ENCODE results near the gene PNO1. TPM values are rescaled to one million over a fixed set of nuclear protein-coding genes. Genes with fewer than 3 reads are reported as not detected.

The PNO1 gene
- total and polyA plus RNA-seq, 10 of the 15 experiments (the other 5 are each of a cell fraction or from before 2014, with no cell fraction given), result 9.7 to 60.2 (median 30.3) TPM

- FAIRE-seq, result no peak
- no peaks in the 10 kb centered on the region for H3K27me3 ChIP-seq (replicated peaks in 1 of 2; ENCODE audit: control insufficient read depth in 2 of 2, insufficient read depth in 2 of 2, low read length in 1 of 2)
- H3K9me3 ChIP-seq (replicated peaks; ENCODE audit: control insufficient read depth, insufficient read depth, low read length), result no peaks in the 10 kb centered on the region
- peaks cover 58% of the 10 kb centered on the region for H3K79me2 ChIP-seq (ENCODE audit: control insufficient read depth, insufficient read depth, low read length)
- peak; percentile 40; the same call in 2 of the 3 replicates for ATAC-seq
- H4K20me1 ChIP-seq (ENCODE audit: control insufficient read depth, insufficient read depth), result no peaks in the 10 kb centered on the region; the same call in 1 of the 2 replicates
- H3K36me3 ChIP-seq (ENCODE audit: control insufficient read depth in 2 of 2, insufficient read depth in 2 of 2, low read length in 1 of 2), result peaks cover 0 to 4% of the 10 kb centered on the region in 2 experiments; a peak in 1 of 4 replicates
- CTCF ChIA-PET, result interaction anchor here (0.7 to 9.9 kb wide), 37 partner anchors 8 to 570 kb away, joined by 3 to 103 read pairs (median 6); partner anchors contain the start of genes PNO1 and PPP3R1
- 61% methylated on average over 4 of the region's 4 CpGs for WGBS (ENCODE audit: insufficient coverage, insufficient replicate concordance, low lambda C conversion rate, missing lambda C conversion rate)
- no peak for DNase-seq (ENCODE audit: low read depth, low spot score)
- SMC1A ChIA-PET (ENCODE audit: uncharacterized antibody, unreplicated experiment), result interaction anchor here (0.7 to 4.8 kb wide), 29 partner anchors 10 to 246 kb away, joined by 3 to 42 read pairs (median 5); partner anchors contain the start of genes C1D and PNO1
- H3K27ac ChIP-seq (ENCODE audit: control insufficient read depth, insufficient read depth), result no peak overlapping the region
- no TSS peak for BruUV-seq (replicated peaks)
- RAD21 ChIA-PET (ENCODE audit: unreplicated experiment), result interaction anchor here (0.7 to 2.4 kb wide), 20 partner anchors 8 to 272 kb away, joined by 3 to 13 read pairs (median 4); no protein-coding TSS in a partner anchor
- no peak overlapping the region for H3K4me3 ChIP-seq
- H2AFZ ChIP-seq (ENCODE audit: control insufficient read depth, low read depth, low read length), result no peak overlapping the region
- no peak for TF ChIP-seq TCF7 (IDR thresholded peaks at IDR 0.05; ENCODE audit: borderline replicate concordance)
- TF ChIP-seq BRCA1 (IDR thresholded peaks at IDR 0.05; ENCODE audit: low read depth, low read length), result no peak
- peak; percentile 64; the same call in 1 of the 2 replicates for TF ChIP-seq SMC3 (IDR thresholded peaks at IDR 0.05; ENCODE audit: borderline replicate concordance, low read length)
- TF ChIP-seq RAD21 (IDR thresholded peaks at IDR 0.05; ENCODE audit: insufficient read depth, low read depth, low read length), result peak; percentile 61
- TF ChIP-seq CTCF (IDR thresholded peaks at IDR 0.05 in 2 of 3, conservative IDR thresholded peaks at IDR 0.05 in 1 of 3; ENCODE audit: control insufficient read depth in 2 of 3, extremely low read depth in 1 of 3, insufficient read depth in 1 of 3, low read depth in 3 of 3, low read length in 3 of 3), result peak; percentile 33 to 39 (median 37); a peak in 5 of 6 replicates
- POLR2A ChIA-PET, result interaction anchor here (0.6 kb wide), 2 partner anchors 100 to 140 kb away, joined by 3 read pairs; no protein-coding TSS in a partner anchor
- no peak overlapping the region for H3K4me2 ChIP-seq (ENCODE audit: control insufficient read depth, insufficient read depth)
- peaks cover 3% of the 10 kb centered on the region; the same call in 1 of the 2 replicates for H3K4me1 ChIP-seq (ENCODE audit: control insufficient read depth, insufficient read depth, low read length)
- H3K9ac ChIP-seq (ENCODE audit: control insufficient read depth, insufficient read depth, low read length), result no peak overlapping the region
- in situ Hi-C loops (cut with MboI) (loop anchor here (10.0 kb wide), 1 partner anchor 249 kb away; no protein-coding TSS in a partner anchor), intact Hi-C loops (cut with micrococcal nuclease; ENCODE audit: unreplicated experiment) (loop anchor here (2.0 kb wide), 1 partner anchor 87 kb away; no protein-coding TSS in a partner anchor)
These were observed 38.5 kb downstream of the PNO1 start for GRCh38 chr2:68196120-68196716.

Data from GM12878 (cell line).